ENCODE measurements around the gene CD55.

CD55 gene

GRCh38 chr1:207286786-207287468 lies 34.6 kb upstream of the CD55 start:
- H3K27ac ChIP-seq (replicated peaks): no peak overlapping the region
- no peak overlapping the region for H3K4me3 ChIP-seq (replicated peaks; ENCODE audit: insufficient read depth, low read length)
- no peak for TF ChIP-seq REST (IDR thresholded peaks at IDR 0.05; ENCODE audit: insufficient replicate concordance, low read depth)
- no peak for TF ChIP-seq POLR2AphosphoS5 (IDR thresholded peaks at IDR 0.05; ENCODE audit: low read depth)
- no peak for TF ChIP-seq CTCF (IDR thresholded peaks at IDR 0.05; ENCODE audit: insufficient read depth, low read length)
- TF ChIP-seq GABPA (IDR thresholded peaks at IDR 0.05; ENCODE audit: low read depth): no peak
- no peak for TF ChIP-seq SPI1 (IDR thresholded peaks at IDR 0.05; ENCODE audit: borderline replicate concordance, low read depth)
- no peak for DNase-seq (ENCODE audit: low read depth in 1 of 2, low spot score in 1 of 2)
- H3K27me3 ChIP-seq (ENCODE audit: insufficient read depth, poor library complexity, severe bottlenecking): no peaks in the 10 kb centered on the region

GRCh38 chr1:207288315-207288714 lies 33.2 kb upstream of the CD55 start:
- TF ChIP-seq REST (IDR thresholded peaks at IDR 0.05; ENCODE audit: insufficient replicate concordance, low read depth) (no peak), CTCF (IDR thresholded peaks at IDR 0.05; ENCODE audit: insufficient read depth, low read length) (no peak), POLR2AphosphoS5 (IDR thresholded peaks at IDR 0.05; ENCODE audit: low read depth) (no peak)
- Histone ChIP-seq H3K27ac (replicated peaks) (no peak overlapping the region), H3K27me3 (ENCODE audit: insufficient read depth, poor library complexity, severe bottlenecking) (no peaks in the 10 kb centered on the region), H3K4me3 (replicated peaks; ENCODE audit: insufficient read depth, low read length) (no peak overlapping the region)
- no peak for DNase-seq (ENCODE audit: low read depth in 1 of 2, low spot score in 1 of 2)

- TF ChIP-seq GABPA (IDR thresholded peaks at IDR 0.05; ENCODE audit: low read depth): no peak
- TF ChIP-seq REST (IDR thresholded peaks at IDR 0.05; ENCODE audit: insufficient replicate concordance, low read depth): no peak
- no peak for TF ChIP-seq POLR2AphosphoS5 (IDR thresholded peaks at IDR 0.05; ENCODE audit: low read depth)
- no peak for TF ChIP-seq CTCF (IDR thresholded peaks at IDR 0.05; ENCODE audit: insufficient read depth, low read length)
- TF ChIP-seq SPI1 (IDR thresholded peaks at IDR 0.05; ENCODE audit: borderline replicate concordance, low read depth): no peak
- DNase-seq (ENCODE audit: low read depth in 1 of 2, low spot score in 1 of 2): no peak
- H3K27me3 ChIP-seq (ENCODE audit: insufficient read depth, poor library complexity, severe bottlenecking): no peaks in the 10 kb centered on the region
Observed at GRCh38 chr1:207289756-207290155, 31.7 kb upstream of the CD55 start.

More at GRCh38 chr1:207289756-207290155, 31.7 kb upstream of the CD55 start:
- no peak overlapping the region for H3K27ac ChIP-seq (replicated peaks)
- H3K4me3 ChIP-seq (replicated peaks; ENCODE audit: insufficient read depth, low read length): no peak overlapping the region
